Tibial nerve (tissue), 3 donors: ENCODE results near the gene TNK2.
"Not testable (repeated sequence)": the region's sequence is repeated elsewhere in the genome, so short reads cannot be mapped to it uniquely, and the experiment has no call there.

Source experiments
- POLR2A ChIP-seq, 2 donors: fragments of 450-650 bp; IDR thresholded peaks; one replicate each; pipeline ENCODE4 v1.6.1; 2017; ENCODE audit warnings: antibody characterized with exemption in 2 of 2, mild to moderate bottlenecking in 2 of 2, moderate library complexity in 2 of 2
- TF ChIP-seq, protein P1 (sequence below), 5 experiments: fragments of 200-600 bp in 3 of 5; fragments of 450-650 bp in 2 of 5; sonication (generic) in 3 of 5; IDR thresholded peaks; one replicate each; pipeline ENCODE4 v1.5.1; 2016 to 2019; ENCODE audit warnings: antibody characterized with exemption in 5 of 5, mild to moderate bottlenecking in 3 of 5, moderate library complexity in 2 of 5

DNA sequence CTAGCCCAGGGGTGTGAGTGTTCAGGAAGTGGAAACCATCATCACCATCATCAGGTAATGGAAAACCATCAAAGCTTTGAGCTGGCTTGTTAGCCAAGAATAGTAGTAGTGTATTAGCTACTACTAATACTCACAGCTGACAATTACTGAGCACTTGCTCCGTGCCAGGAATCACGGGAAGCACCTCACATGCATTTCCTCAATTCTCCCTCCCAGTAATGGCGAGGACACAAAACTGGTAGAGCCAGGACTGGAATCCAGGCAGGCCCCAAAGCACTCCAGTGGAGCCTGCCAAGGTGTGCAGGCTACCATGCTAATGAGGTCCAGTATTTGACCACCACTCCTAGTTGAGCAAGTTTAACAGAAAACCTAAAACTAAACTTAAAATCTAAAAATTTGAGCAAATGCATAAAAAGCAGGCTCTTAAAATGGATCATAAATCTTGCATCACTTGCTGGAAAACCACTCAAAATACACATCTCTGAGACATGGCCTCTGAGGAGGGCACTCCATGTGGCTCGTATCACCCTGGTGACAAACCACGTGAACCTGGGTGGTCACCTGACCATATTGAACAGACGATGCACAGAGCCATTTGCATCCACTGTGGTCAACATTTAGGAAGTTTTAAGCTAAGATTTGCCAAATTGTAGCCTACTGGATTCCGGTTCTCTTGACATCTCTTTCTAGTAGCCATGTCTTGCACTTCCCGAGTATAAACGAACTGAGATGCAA, 43.3 kb upstream of the TNK2 start:
- not testable (repeated sequence) for TF ChIP-seq POLR2A (IDR thresholded peaks at IDR 0.05)
- TF ChIP-seq, protein P1, sequence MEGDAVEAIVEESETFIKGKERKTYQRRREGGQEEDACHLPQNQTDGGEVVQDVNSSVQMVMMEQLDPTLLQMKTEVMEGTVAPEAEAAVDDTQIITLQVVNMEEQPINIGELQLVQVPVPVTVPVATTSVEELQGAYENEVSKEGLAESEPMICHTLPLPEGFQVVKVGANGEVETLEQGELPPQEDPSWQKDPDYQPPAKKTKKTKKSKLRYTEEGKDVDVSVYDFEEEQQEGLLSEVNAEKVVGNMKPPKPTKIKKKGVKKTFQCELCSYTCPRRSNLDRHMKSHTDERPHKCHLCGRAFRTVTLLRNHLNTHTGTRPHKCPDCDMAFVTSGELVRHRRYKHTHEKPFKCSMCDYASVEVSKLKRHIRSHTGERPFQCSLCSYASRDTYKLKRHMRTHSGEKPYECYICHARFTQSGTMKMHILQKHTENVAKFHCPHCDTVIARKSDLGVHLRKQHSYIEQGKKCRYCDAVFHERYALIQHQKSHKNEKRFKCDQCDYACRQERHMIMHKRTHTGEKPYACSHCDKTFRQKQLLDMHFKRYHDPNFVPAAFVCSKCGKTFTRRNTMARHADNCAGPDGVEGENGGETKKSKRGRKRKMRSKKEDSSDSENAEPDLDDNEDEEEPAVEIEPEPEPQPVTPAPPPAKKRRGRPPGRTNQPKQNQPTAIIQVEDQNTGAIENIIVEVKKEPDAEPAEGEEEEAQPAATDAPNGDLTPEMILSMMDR (IDR thresholded peaks at IDR 0.05), result not testable (repeated sequence)
